Testis (tissue), 3 donors: ENCODE data around the gene GRID2. TPM values are rescaled to one million over a fixed set of nuclear protein-coding genes. Genes with fewer than 3 reads are reported as not detected.
A peak's percentile ranks its signal among the peaks of the same experiment; 100 is the strongest.

ENCODE experiments used
- DNase-seq: peaks from one replicate; pipeline ENCODE4 v3.0.0-alpha.2; 2019
- H3K27ac ChIP-seq, 2 donors: fragments of 200-600 bp; sonication (generic); one replicate each; pipeline ENCODE4 v1.5.1; 2019
- H3K27me3 ChIP-seq: fragments of 200-600 bp; sonication (generic); one replicate; pipeline ENCODE4 v1.5.1; 2019
- H3K36me3 ChIP-seq: fragments of 200-600 bp; sonication (generic); one replicate; pipeline ENCODE4 v1.5.1; 2017; ENCODE audit warnings: low read depth; ENCODE audit errors: missing control alignments
- H3K4me1 ChIP-seq: fragments of 200-600 bp; sonication (generic); one replicate; pipeline ENCODE4 v1.5.1; 2019
- H3K4me3 ChIP-seq, 2 donors: fragments of 200-600 bp; sonication (generic); one replicate each; pipeline ENCODE4 v1.5.1; 2017 to 2019
- H3K9me3 ChIP-seq: fragments of 200-600 bp; sonication (generic); one replicate; pipeline ENCODE4 v1.5.1; 2017
- CTCF ChIP-seq, 3 experiments: fragments of 450-650 bp in 2 of 3; fragments of 200-600 bp in 1 of 3; sonication (generic) in 1 of 3; IDR thresholded peaks; one replicate each; pipeline ENCODE4 v1.5.1; 2016 to 2019; ENCODE audit warnings: antibody characterized with exemption in 3 of 3, mild to moderate bottlenecking in 2 of 3, moderate library complexity in 1 of 3
- POLR2A ChIP-seq: fragments of 450-650 bp; IDR thresholded peaks from one replicate; pipeline ENCODE4 v1.6.1; 2017; ENCODE audit warnings: antibody characterized with exemption, mild to moderate bottlenecking, moderate library complexity
- WGBS, 2 donors: methylation state at CpG; one replicate each; pipeline ENCODE4 v1.1.5; 2018; 5-methylcytosine and 5-hydroxymethylcytosine counted together
- intact Hi-C: fragments of 100-400 bp; cut with DNase I; formaldehyde crosslinking; loops from one replicate; pipeline ENCODE4 v1.15.1; 2023; ENCODE audit warnings: low total_unique reads
- polyA plus RNA-seq: library from polyadenylated mRNA; stranded (reverse); fragments of 350-450 nt; fragmentation: Illumina TruSeq; extraction: RNeasy Lipid Tissue Mini Kit (QIAGEN cat#74804); gene quantifications from one replicate; pipeline ENCODE4 v1.2.3, GENCODE V29; 2014; ENCODE audit warnings: low read depth, low replicate concordance; ENCODE audit not compliant: insufficient read depth
- total RNA-seq, 2 donors: library from RNA; depleted of rRNA; stranded (reverse); fragments of >200 nt; gene quantifications; one replicate each; pipeline ENCODE4 v1.2.3, GENCODE V29; 2016

Gene GRID2
- total and polyA plus RNA-seq, 3 donors from 2014 or later, result 27.1 to 34.6 (median 32.7) TPM

- no peak overlapping the region for H3K27ac ChIP-seq
- TF ChIP-seq CTCF (IDR thresholded peaks at IDR 0.05), result no peak
- no peak for TF ChIP-seq POLR2A
- intact Hi-C loops, result no loop called here
- no peak overlapping the region for H3K4me3 ChIP-seq
- no peak for DNase-seq
- no peaks in the 10 kb centered on the region for H3K9me3 ChIP-seq
- no peaks in the 10 kb centered on the region for H3K36me3 ChIP-seq
- no peaks in the 10 kb centered on the region for H3K27me3 ChIP-seq
- peaks cover 4% of the 10 kb centered on the region for H3K4me1 ChIP-seq
Measured at GRCh38 chr4:93139118-93139517, 835.4 kb downstream of the GRID2 start.

- Histone ChIP-seq H3K9me3 (no peaks in the 10 kb centered on the region), H3K36me3 (no peaks in the 10 kb centered on the region), H3K4me3 (no peak overlapping the region), H3K4me1 (peaks cover 6% of the 10 kb centered on the region), H3K27ac (peak overlapping the region; percentile 17 to 33), H3K27me3 (no peaks in the 10 kb centered on the region)
- 68 to 75% methylated on average over 3 of the region's 3 CpGs for WGBS, 2 donors
- DNase-seq, result no peak
- TF ChIP-seq POLR2A, result no peak
- TF ChIP-seq CTCF (IDR thresholded peaks at IDR 0.05), result no peak
- intact Hi-C loops, result no loop called here
Measured at GRCh38 chr4:93143902-93144301, 840.1 kb downstream of the GRID2 start.

- 74 to 77% methylated on average over 1 of the region's 1 CpG for WGBS, 2 donors
- peak; percentile 20 for DNase-seq
- Histone ChIP-seq H3K9me3 (no peaks in the 10 kb centered on the region), H3K27me3 (no peaks in the 10 kb centered on the region), H3K27ac (peak overlapping the region; percentile 17 to 33), H3K36me3 (no peaks in the 10 kb centered on the region), H3K4me1 (peaks cover 6% of the 10 kb centered on the region), H3K4me3 (no peak overlapping the region)
- TF ChIP-seq CTCF (IDR thresholded peaks at IDR 0.05), result no peak
- no peak for TF ChIP-seq POLR2A
- intact Hi-C loops, result no loop called here
Measured at GRCh38 chr4:93144644-93145043, 840.9 kb downstream of the GRID2 start.

- H3K36me3 ChIP-seq, result no peaks in the 10 kb centered on the region
- 89 to 100% methylated on average over 1 of the region's 1 CpG for WGBS, 2 donors
Measured at GRCh38 chr4:93147524-93148212, 843.9 kb downstream of the GRID2 start.

More at GRCh38 chr4:93147524-93148212, 843.9 kb downstream of the GRID2 start:
- H3K27ac ChIP-seq, result peak overlapping the region in 1 of 2 donors; percentile 18
- no peaks in the 10 kb centered on the region for H3K9me3 ChIP-seq
- H3K27me3 ChIP-seq, result no peaks in the 10 kb centered on the region
- intact Hi-C loops, result no loop called here
- no peak overlapping the region for H3K4me3 ChIP-seq
- TF ChIP-seq CTCF (IDR thresholded peaks at IDR 0.05), result no peak
- no peak for TF ChIP-seq POLR2A
- DNase-seq, result no peak
- H3K4me1 ChIP-seq, result peaks cover 5% of the 10 kb centered on the region
